HG03175 (cell line): Measurements from ENCODE around the gene DHX40.
A peak's percentile ranks its signal among the peaks of the same experiment; 100 is the strongest.
"Not testable (repeated sequence)": the region's sequence is repeated elsewhere in the genome, so short reads cannot be mapped to it uniquely, and the experiment has no call there.

Source experiments
- ATAC-seq: cut with Tn5 transposase; IDR thresholded peaks from one replicate; pipeline ENCODE4 v1.9.1; 2021; ENCODE audit warnings: mild to moderate bottlenecking, moderate library complexity; ENCODE audit not compliant: unreplicated experiment

The DHX40 gene

GRCh38 chr17:59565171-59565958 is at the start of gene DHX40:
Gene DHX40 (plus strand): TSS chr17:59565610. CDS start chr17:59565672, 62 bp downstream.
- ATAC-seq, result peak; percentile 84

- ATAC-seq, result no peak
Observed at GRCh38 chr17:59516451-59516850, 49.0 kb upstream of the DHX40 start.

GRCh38 chr17:59519132-59519531 is 46.3 kb upstream of the DHX40 start:
- ATAC-seq, result no peak

- ATAC-seq, result no peak
Observed at GRCh38 chr17:59520251-59520650, 45.2 kb upstream of the DHX40 start.

GRCh38 chr17:59521465-59522126 is 43.8 kb upstream of the DHX40 start:
- no peak for ATAC-seq

- ATAC-seq, result not testable (repeated sequence)
Observed at GRCh38 chr17:59524930-59525329, 40.5 kb upstream of the DHX40 start.

- ATAC-seq, result no peak
Observed at GRCh38 chr17:59525668-59526067, 39.7 kb upstream of the DHX40 start.

GRCh38 chr17:59526451-59526850 is 39.0 kb upstream of the DHX40 start:
- no peak for ATAC-seq

GRCh38 chr17:59527325-59527917 is 38.0 kb upstream of the DHX40 start:
- ATAC-seq, result no peak

GRCh38 chr17:59527931-59528330 is 37.5 kb upstream of the DHX40 start:
- no peak for ATAC-seq

GRCh38 chr17:59530531-59530930 is 34.9 kb upstream of the DHX40 start:
- no peak for ATAC-seq

- ATAC-seq, result no peak
Observed at GRCh38 chr17:59533694-59534093, 31.7 kb upstream of the DHX40 start.

- no peak for ATAC-seq
Observed at GRCh38 chr17:59534583-59534982, 30.8 kb upstream of the DHX40 start.

- ATAC-seq, result no peak
Observed at GRCh38 chr17:59538195-59538909, 27.1 kb upstream of the DHX40 start.

GRCh38 chr17:59542960-59543635 is 22.3 kb upstream of the DHX40 start:
- no peak for ATAC-seq

GRCh38 chr17:59545942-59546341 is 19.5 kb upstream of the DHX40 start:
- ATAC-seq, result no peak

GRCh38 chr17:59547131-59547915 is 18.1 kb upstream of the DHX40 start:
- ATAC-seq, result no peak

GRCh38 chr17:59548985-59549384 is 16.4 kb upstream of the DHX40 start:
- not testable (repeated sequence) for ATAC-seq

GRCh38 chr17:59550703-59551102 is 14.7 kb upstream of the DHX40 start:
- no peak for ATAC-seq

GRCh38 chr17:59558039-59558438 is 7.4 kb upstream of the DHX40 start:
- no peak for ATAC-seq
